B cell (primary cell): ENCODE results near the gene PKM. TPM values are rescaled to one million over a fixed set of nuclear protein-coding genes. Genes with fewer than 3 reads are reported as not detected.

Source experiments
- ATAC-seq: fragments of 200-7000 bp; cut with Tn5 transposase; one replicate; pipeline ENCODE4 v1.10.0; 2021; ENCODE audit warnings: low read depth, mild to moderate bottlenecking, moderate number of reproducible peaks, moderate library complexity
- CTCF ChIA-PET: fragments of 350-600 bp; sonication (Branson Sonifier 250); formaldehyde crosslinking; loops from one replicate; lab custom pipeline; 2021; ENCODE audit warnings: antibody characterized with exemption, inconsistent platforms; lab: Charles Lee
- POLR2A ChIA-PET: fragments of 350-600 bp; sonication (Branson Sonifier 250); formaldehyde crosslinking; loops from one replicate; lab custom pipeline; 2021; ENCODE audit warnings: antibody characterized with exemption; lab: Charles Lee
- DNase-seq: peaks from one replicate; pipeline ENCODE4 v3.0.0; 2013
- H2AFZ ChIP-seq: 2 replicates; pipeline ENCODE4 v1.6.1; 2012; ENCODE audit warnings: mild to moderate bottlenecking, low read depth, low read length; ENCODE audit not compliant: insufficient read depth, poor library complexity, severe bottlenecking
- H3K27ac ChIP-seq, 2 donors: 1 replicate in 1 of 2; 2 replicates in 1 of 2; pipeline ENCODE4 v1.5.1; 2012 to 2013; ENCODE audit warnings: low read length in 2 of 2, mild to moderate bottlenecking in 2 of 2, moderate library complexity in 1 of 2
- H3K27me3 ChIP-seq, 4 experiments: fragments of 200-600 bp in 1 of 4; sonication (generic) in 1 of 4; replicated peaks in 1 of 4; 1 replicate in 2 of 4; 2 replicates in 2 of 4; pipeline versions ENCODE4 v1.6.1 to v1.7.0; 2013 to 2016; ENCODE audit warnings: low read length in 3 of 4, mild to moderate bottlenecking in 2 of 4, mixed read lengths in 1 of 4, moderate library complexity in 1 of 4; ENCODE audit not compliant: insufficient read depth in 4 of 4, control insufficient read depth in 3 of 4; ENCODE audit errors: control extremely low read depth in 1 of 4
- H3K36me3 ChIP-seq, 2 experiments: replicated peaks in 1 of 2; 1 replicate in 1 of 2; 2 replicates in 1 of 2; pipeline versions ENCODE4 v1.6.1 to v1.7.1; 2013; ENCODE audit warnings: low read length in 1 of 2; ENCODE audit not compliant: insufficient read depth in 2 of 2, control insufficient read depth in 1 of 2; ENCODE audit errors: control extremely low read depth in 1 of 2, extremely low read depth in 1 of 2
- H3K4me1 ChIP-seq, 2 donors: fragments of 200-600 bp in 1 of 2; sonication (generic) in 1 of 2; 1 replicate in 1 of 2; 2 replicates in 1 of 2; pipeline versions ENCODE4 v1.5.1 to v1.6.1; 2013 to 2017; ENCODE audit warnings: low read length in 2 of 2; ENCODE audit not compliant: control insufficient read depth in 2 of 2, insufficient read depth in 2 of 2
- H3K4me2 ChIP-seq: replicated peaks from 2 replicates; pipeline ENCODE3; 2012; ENCODE audit warnings: mild to moderate bottlenecking, low read depth, low read length; ENCODE audit not compliant: poor library complexity, severe bottlenecking
- H3K4me3 ChIP-seq, 5 experiments: fragments of 200-600 bp in 1 of 5; sonication (generic) in 1 of 5; 1 replicate in 3 of 5; 2 replicates in 2 of 5; pipeline versions ENCODE4 v1.5.1 to v1.7.0; 2011 to 2016; ENCODE audit warnings: low read length in 4 of 5, mild to moderate bottlenecking in 4 of 5, low read depth in 2 of 5, control low read depth in 1 of 5, moderate library complexity in 1 of 5; ENCODE audit not compliant: insufficient read depth in 1 of 5; ENCODE audit errors: control extremely low read depth in 1 of 5, extremely low read depth in 1 of 5
- H3K79me2 ChIP-seq: fragments of 200-600 bp; sonication (generic); one replicate; pipeline ENCODE4 v1.6.0; 2016; ENCODE audit warnings: low read length; ENCODE audit not compliant: control insufficient read depth, insufficient read depth
- H3K9ac ChIP-seq: fragments of 200-600 bp; sonication (generic); 2 replicates; pipeline ENCODE4 v1.6.1; 2017; ENCODE audit warnings: mild to moderate bottlenecking, low read length, moderate library complexity
- H3K9me3 ChIP-seq, 3 donors: one replicate each; pipeline versions ENCODE4 v1.6.1 to v1.7.1; 2013; ENCODE audit warnings: low read length in 2 of 3; ENCODE audit not compliant: control insufficient read depth in 2 of 3, insufficient read depth in 1 of 3; ENCODE audit errors: control extremely low read depth in 1 of 3
- H4K20me1 ChIP-seq: 2 replicates; pipeline ENCODE4 v1.6.0; 2012; ENCODE audit warnings: mild to moderate bottlenecking, low read length; ENCODE audit not compliant: insufficient read depth, control insufficient read depth, poor library complexity, severe bottlenecking
- H3K27ac Mint-ChIP-seq: one replicate; pipeline ENCODE4 v1.8.0; 2021; ENCODE audit warnings: mixed read lengths
- H3K27me3 Mint-ChIP-seq: one replicate; pipeline ENCODE4 v1.8.0; 2021; ENCODE audit warnings: mixed read lengths
- H3K4me1 Mint-ChIP-seq: one replicate; pipeline ENCODE4 v1.8.0; 2021; ENCODE audit warnings: mixed read lengths
- H3K4me3 Mint-ChIP-seq: one replicate; pipeline ENCODE4 v1.8.0; 2021; ENCODE audit warnings: mixed read lengths
- H3K9me3 Mint-ChIP-seq: one replicate; pipeline ENCODE4 v1.8.0; 2022; ENCODE audit warnings: mixed read lengths; ENCODE audit not compliant: insufficient read depth
- EZH2 ChIP-seq: IDR thresholded peaks from 2 replicates; pipeline ENCODE4 v1.6.1; 2012; ENCODE audit warnings: borderline replicate concordance, low read depth, mild to moderate bottlenecking, moderate library complexity, low read length; ENCODE audit not compliant: insufficient read depth, poor library complexity, severe bottlenecking
- WGBS: methylation state at CpG from one replicate; pipeline ENCODE4 v1.1.5; 2013; ENCODE audit warnings: missing lambda C conversion rate; ENCODE audit not compliant: insufficient coverage; 5-methylcytosine and 5-hydroxymethylcytosine counted together
- intact Hi-C: fragments of 100-400 bp; cut with micrococcal nuclease; formaldehyde crosslinking; loops from one replicate; pipeline ENCODE4 v1.10.0; 2022
- polyA plus RNA-seq: library from polyadenylated mRNA; depleted of rRNA; stranded (reverse); fragments of >200 nt; gene quantifications from 2 replicates; pipeline ENCODE4 v1.2.3, GENCODE V29; 2012
- total RNA-seq, 2 donors: library from RNA; stranded (reverse); fragments of 120-200 nt in 1 of 2; gene quantifications; 1 replicate in 1 of 2; 2 replicates in 1 of 2; pipeline versions ENCODE4 v1.2.3 to v1.2.4, GENCODE V29; 2013 to 2022
- TF ChIP-seq, protein P1 (sequence below): fragments of 200-600 bp; IDR thresholded peaks from one replicate; pipeline ENCODE4 v1.8.0; 2022; ENCODE audit warnings: antibody characterized with exemption, mild to moderate bottlenecking

The PKM gene
- total and polyA plus RNA-seq, 2 donors (not counting 1 experiment from before 2014, with no cell fraction given): 179 to 323 TPM

DNA sequence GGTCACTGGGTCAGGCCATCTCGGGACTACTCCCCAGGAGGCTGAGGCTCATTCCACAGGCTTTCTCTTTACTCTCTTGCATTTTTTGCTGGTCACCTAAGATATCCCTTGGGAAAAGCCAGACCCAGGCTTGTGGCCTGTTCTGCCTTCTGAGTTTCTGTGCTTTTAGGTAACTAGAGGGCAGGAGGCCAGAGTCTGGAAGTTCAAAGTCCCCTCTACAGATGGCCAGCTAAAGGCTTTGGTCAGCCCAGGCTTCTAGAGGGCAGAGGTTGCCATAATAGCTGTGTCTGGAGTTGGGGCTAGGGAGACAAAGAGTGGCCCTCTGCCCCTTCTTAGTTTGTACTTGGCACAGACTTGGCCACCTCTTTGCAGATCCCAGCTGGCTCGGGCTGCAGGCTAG lies 49.8 kb upstream of the PKM start:
- Histone ChIP-seq H4K20me1 (no peaks in the 10 kb centered on the region), H3K27me3 (no peaks in the 10 kb centered on the region), H3K9me3 (no peaks in the 10 kb centered on the region), H3K36me3 (no peaks in the 10 kb centered on the region), H3K27ac (no peak overlapping the region), H3K4me2 (no peak overlapping the region), H3K9ac (no peak overlapping the region), H3K4me1 (no peaks in the 10 kb centered on the region), H3K4me3 (no peak overlapping the region), H2AFZ (no peak overlapping the region), H3K79me2 (no peaks in the 10 kb centered on the region)
- no peaks in the 10 kb centered on the region for H3K4me1 Mint-ChIP-seq
- ChIA-PET CTCF (interaction anchor here (1.1 to 1.3 kb wide), 2 partner anchors 16 to 56 kb away, joined by 3 to 4 read pairs; no protein-coding TSS in a partner anchor), POLR2A (no interaction called here)
- TF ChIP-seq, protein P1, sequence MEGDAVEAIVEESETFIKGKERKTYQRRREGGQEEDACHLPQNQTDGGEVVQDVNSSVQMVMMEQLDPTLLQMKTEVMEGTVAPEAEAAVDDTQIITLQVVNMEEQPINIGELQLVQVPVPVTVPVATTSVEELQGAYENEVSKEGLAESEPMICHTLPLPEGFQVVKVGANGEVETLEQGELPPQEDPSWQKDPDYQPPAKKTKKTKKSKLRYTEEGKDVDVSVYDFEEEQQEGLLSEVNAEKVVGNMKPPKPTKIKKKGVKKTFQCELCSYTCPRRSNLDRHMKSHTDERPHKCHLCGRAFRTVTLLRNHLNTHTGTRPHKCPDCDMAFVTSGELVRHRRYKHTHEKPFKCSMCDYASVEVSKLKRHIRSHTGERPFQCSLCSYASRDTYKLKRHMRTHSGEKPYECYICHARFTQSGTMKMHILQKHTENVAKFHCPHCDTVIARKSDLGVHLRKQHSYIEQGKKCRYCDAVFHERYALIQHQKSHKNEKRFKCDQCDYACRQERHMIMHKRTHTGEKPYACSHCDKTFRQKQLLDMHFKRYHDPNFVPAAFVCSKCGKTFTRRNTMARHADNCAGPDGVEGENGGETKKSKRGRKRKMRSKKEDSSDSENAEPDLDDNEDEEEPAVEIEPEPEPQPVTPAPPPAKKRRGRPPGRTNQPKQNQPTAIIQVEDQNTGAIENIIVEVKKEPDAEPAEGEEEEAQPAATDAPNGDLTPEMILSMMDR: no peak
- TF ChIP-seq EZH2: no peak
- WGBS: 96% methylated on average over 2 of the region's 2 CpGs
- ATAC-seq: no peak
- no peak overlapping the region for H3K27ac Mint-ChIP-seq
- no peak overlapping the region for H3K4me3 Mint-ChIP-seq
- H3K9me3 Mint-ChIP-seq: no peaks in the 10 kb centered on the region
- no peaks in the 10 kb centered on the region for H3K27me3 Mint-ChIP-seq
- intact Hi-C loops: no loop called here
- DNase-seq: no peak

- no peaks in the 10 kb centered on the region for H4K20me1 ChIP-seq
- no peak overlapping the region for H3K4me3 Mint-ChIP-seq
- H2AFZ ChIP-seq: no peak overlapping the region
- no peak overlapping the region for H3K4me2 ChIP-seq
- no peaks in the 10 kb centered on the region for H3K9me3 ChIP-seq
- no peaks in the 10 kb centered on the region for H3K27me3 Mint-ChIP-seq
- no peaks in the 10 kb centered on the region for H3K9me3 Mint-ChIP-seq
- H3K4me3 ChIP-seq: no peak overlapping the region
- CTCF ChIA-PET: no interaction called here
- H3K9ac ChIP-seq: no peak overlapping the region
- TF ChIP-seq, protein P1: no peak
- TF ChIP-seq EZH2: no peak
- DNase-seq (no peak), ATAC-seq (no peak)
- H3K79me2 ChIP-seq: no peaks in the 10 kb centered on the region
- H3K27ac Mint-ChIP-seq: no peak overlapping the region
- POLR2A ChIA-PET: no interaction called here
- peaks cover 5% of the 10 kb centered on the region for H3K4me1 Mint-ChIP-seq
- intact Hi-C loops: no loop called here
- H3K27ac ChIP-seq: no peak overlapping the region
- no peaks in the 10 kb centered on the region for H3K4me1 ChIP-seq
- no peaks in the 10 kb centered on the region for H3K36me3 ChIP-seq
- no peaks in the 10 kb centered on the region for H3K27me3 ChIP-seq
- no CpG with 5 or more reads among the region's 1 CpG for WGBS
These were observed 47.7 kb upstream of the PKM start for GRCh38 chr15:72278737-72279136.
